NK-92 treated with Interleukin-12 subunit alpha and Interleukin-12 subunit beta, amount 100 ng/mL, for 24 hours (cell line): Measurements from ENCODE around the gene ALOXE3.

Experiments
- DNase-seq: peaks from one replicate; lab custom pipeline; 2025; lab: John Stamatoyannopoulos, UW

Gene ALOXE3

DNA sequence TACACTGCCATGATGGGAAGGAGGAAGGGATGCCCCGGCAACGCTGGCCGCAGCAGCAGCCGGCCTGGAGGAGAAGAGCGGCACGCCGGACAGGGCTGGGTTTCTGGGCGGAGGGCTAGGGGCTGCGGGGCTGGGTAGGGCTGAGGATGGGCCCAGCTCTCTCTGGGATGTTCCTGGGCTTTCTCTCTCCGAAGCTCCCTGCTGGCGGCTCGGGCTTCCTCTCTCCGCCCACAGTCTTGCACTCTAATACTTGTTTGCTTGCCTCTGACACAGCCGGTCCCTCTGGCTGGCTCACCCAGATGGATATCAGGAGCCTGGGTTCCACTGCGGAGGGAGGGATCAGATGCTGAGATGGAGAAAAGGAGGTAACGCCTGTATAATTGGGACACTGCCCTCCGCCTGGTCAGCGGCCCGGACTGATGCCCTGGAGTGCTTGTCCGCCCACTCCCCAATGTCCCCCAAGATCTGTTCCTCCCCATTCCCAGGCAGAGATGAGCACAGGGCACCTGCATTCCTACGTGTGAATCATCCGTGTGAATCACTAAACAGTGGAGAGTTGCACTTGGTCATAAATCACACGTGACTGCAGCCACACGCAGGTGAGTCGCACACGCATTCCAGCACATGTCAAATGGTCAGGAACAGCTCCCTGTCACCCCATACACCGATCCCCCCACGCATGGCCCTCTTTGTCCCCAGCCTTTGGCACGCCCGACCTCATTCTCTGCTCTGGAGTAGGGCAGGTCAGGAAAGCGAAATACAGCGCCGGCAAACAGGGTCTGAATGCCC is at the start of gene ALOXE3:
Gene ALOXE3 (minus strand): TSS at position 535 of the 789 bp plus-strand sequence. CDS start 524 bp downstream, at position 11.
- DNase-seq: no peak

DNA sequence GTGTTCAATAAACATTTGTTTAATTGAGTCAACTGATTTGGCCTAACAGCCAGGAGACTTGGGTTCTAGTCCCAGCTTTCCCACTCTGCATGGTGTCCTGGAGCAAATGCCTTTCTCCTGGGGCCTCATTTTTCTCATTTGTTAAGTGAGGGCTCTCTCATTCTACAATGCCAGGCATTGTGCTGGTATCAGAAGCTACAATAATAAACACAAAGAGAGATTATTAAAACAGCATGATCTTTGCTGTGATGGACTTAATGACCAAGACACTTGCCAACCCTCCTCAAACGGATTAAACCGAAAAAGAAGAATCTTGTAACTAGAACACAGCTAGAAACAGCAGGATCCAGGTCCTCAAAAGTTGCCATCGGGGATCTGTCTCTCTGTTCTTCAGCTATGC is 49.2 kb upstream of the ALOXE3 start:
- DNase-seq: no peak

DNA sequence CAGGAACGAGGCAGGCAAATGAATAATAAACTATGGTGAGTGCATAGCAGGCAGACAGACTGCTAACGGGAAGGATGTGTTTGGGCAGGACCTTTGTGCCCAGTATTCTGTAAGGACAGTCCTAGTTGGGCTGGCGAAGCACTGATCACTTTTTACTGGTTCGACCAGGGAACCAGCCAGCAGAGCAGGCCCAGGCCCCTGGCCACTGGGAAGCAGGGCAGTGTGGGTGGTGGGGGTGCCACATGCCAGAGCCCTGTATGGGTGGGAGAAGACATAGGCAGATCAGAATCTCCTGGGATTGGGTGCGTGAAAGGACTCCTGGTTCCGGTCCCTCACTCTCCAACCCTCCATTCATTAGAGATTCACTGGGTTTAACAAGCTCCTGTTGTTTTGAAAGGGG is 48.4 kb upstream of the ALOXE3 start:
- DNase-seq: no peak

GRCh38 chr17:8164815-8165131 is 46.5 kb upstream of the ALOXE3 start:
- no peak for DNase-seq

DNA sequence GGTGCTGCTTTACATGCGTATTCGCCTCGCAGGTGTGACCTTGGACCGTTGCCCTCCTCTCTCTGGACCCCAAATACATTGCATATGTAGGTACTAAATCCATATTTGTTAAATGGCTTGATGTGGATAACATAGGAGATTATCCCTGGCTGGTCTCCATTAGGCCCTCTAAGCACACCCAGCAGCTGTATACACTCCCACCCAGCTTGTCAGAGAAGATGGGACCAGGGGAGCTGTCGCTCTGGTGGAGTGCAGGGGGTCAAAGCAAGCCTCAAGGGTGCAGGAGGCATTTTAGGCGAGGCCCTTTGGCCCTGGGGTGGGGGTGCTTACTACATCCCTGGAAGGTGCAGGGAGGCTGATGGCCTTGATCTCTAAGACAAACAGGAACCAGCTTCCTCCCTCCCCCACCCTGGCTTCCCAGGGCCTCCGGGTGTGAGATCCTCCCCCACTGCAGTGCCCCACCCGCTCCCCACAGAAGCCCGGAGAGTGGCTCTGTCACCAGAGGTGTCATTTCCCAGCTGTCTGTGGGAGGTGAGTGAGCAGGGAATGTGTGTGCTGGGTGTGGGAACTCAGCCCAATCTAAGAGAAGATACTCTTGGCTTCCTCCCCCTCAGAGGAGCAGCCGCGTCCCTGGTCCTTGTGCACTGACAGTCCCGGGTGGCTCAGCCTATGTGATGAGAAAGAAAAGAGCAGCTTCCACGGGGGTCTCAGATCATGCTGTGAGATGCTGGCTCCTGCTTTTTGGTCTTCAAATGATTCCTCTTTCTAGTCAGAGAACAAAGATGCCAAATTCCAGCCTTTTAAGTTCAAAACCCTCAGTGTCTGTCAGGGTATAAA is 45.9 kb upstream of the ALOXE3 start:
- no peak for DNase-seq

DNA sequence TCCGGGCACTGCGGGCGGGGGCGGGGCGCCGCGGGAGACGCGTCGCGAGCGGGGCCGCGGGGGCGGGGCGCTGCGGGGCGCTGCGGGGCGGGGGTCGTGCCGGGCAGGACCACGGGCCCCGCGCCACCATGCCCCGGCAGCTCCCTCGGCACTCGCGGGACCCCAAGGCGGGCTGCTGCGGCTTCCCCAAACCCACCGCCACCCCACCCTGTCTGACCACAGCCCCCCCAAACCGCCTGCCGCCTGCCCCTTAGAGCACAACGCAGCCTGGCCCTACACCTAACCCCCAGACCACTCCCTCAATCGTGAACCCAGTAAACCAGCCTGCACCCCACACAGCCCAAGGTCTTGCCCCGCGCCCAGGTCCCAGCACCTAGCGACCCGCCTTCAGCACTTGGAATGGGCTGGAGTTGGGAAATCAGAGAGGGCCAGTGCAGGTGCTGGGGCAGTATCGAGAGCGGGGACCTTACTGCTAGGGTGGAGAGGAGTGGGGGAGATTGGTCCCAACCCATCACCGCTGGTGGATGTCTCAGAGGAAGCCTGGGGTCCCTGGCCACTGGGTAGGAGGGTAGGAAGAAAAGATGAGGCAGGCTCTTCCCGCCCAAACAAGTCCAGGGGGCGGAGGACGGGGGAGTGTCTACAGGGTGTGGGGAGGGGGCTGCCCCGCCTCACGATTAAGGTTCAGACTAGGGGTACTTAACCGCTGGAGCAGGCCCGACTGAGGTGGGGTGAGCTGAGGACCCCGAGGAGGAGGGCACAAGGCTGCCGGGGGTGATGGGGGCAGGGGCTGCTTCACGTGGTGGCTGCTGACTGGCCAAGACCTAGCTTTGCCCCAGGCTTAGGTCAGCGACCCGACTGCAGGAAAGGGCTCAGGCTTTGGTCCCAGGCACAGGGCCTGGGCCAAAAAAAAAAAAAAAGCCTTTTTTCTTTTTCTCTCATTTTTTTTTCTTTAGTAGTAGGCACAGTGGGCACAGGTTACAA is 45.0 kb upstream of the ALOXE3 start:
- DNase-seq: no peak

- DNase-seq: peak; percentile 48
Measured at GRCh38 chr17:8162233-8162996, 44.1 kb upstream of the ALOXE3 start, which contains the start of gene VAMP2. Gene VAMP2 (minus strand): TSS chr17:8162948. CDS start chr17:8162879, 69 bp downstream.

DNA sequence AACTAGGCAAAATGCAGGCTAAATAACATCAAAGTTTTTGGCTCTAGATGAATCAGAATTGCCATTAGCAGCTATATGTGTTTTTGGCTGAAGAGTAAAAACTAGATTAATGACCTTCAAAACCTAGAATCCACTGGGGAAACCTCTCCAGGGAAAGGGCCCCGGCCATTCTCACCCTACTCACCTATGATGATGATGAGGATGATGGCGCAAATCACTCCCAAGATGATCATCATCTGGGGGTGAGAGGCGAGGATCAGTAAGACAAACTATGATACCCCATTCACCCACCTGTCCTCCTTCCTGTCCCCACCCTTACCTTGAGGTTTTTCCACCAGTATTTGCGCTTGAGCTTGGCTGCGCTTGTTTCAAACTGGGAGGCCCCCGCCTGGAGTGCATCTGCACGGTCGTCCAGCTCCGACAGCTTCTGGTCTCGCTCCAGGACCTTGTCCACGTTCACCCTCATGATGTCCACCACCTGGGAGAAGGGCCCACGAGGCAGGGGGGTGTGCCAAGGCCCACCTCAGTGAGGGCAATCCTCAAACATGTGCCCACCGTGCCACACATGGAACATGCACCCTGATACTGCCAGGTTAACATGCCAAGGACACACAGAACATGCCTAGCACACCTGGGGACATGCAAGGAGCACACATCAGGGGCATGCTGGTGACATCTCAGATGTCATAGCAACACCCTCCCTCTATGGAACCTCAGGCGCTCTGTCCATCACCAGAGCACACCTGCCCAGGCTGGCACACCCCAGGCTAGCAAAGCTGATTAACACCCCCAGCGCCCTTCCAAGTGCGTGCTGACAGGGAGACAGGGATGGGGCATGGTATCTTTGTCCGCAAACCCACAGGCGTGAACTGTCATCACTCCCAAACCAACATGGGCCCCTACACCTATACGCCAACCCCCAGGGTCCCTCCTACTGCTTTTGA is 43.2 kb upstream of the ALOXE3 start:
- no peak for DNase-seq

- DNase-seq: no peak
Measured at GRCh38 chr17:8160741-8161221, 42.5 kb upstream of the ALOXE3 start.

DNA sequence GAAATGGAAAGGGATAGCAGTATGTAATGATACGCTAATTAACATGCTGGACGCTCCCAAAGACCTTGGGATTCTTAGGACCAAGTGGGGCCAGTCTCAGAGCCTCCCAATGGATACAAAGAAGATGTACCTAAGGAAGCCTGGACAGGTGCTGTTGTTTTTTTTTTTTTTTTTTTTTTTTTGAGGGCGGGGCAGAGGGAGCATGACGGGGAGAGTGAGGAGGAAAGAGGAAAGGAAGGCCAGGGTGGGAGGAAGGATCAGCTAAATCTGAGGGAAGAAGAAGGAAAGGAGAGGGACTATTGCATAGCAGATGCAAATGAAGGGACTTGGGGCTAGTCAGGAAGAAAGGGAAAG is 41.9 kb upstream of the ALOXE3 start:
- DNase-seq: no peak

- DNase-seq: no peak
Measured at GRCh38 chr17:8159459-8160223, 41.3 kb upstream of the ALOXE3 start.

- DNase-seq: no peak
Measured at GRCh38 chr17:8159032-8159400, 40.7 kb upstream of the ALOXE3 start.

- peak; percentile 65 for DNase-seq
Measured at GRCh38 chr17:8158267-8159031, 40.1 kb upstream of the ALOXE3 start.

DNA sequence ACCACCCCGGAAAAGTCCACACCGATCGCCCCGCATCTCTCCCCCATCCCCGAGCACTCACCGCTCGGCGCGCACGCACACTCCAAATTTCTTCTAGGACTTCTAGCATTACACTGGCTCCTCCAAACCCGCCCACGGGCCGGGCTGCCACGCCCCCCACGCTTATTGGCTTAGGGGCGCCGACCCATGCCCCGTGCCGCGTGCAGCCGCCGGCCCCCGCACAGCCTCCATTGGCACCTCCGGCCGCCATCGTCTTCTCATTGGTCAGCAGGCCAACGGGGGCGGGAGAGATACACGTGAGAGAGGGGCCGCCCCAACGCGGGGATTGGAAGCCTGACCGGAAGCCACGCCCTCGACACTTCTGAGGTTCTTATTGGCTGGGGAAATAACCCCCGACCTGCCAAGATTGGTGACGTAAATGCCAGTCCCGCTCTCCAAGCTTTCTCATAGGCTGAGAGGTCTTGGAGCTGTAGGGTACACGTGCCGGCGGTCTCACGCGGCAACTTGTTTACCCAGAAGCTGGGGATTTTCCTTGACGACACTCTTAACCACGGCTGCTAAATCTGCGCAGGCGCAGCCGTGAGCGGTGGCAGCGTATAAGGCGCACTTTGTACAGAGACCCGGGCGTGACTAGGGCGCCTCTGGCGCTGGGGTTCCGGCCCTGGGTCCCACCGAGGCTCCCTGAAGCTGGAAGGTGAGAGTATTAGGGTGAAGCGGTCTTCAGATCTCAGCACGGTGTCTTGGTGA is 38.1 kb upstream of the ALOXE3 start:
- peak; percentile 95 for DNase-seq

DNA sequence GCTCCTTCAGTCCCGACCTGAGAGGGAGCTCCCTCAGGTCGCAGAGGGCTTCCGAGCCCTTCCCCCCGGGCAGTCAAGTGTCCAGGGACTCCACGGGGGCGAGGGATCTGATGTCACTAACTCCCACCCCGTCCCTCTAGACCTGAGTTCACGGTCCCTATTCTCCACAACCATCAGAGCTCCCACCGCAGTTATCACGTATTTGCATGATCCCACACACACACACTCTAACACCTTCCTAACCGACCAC is 37.6 kb upstream of the ALOXE3 start:
- no peak for DNase-seq

DNA sequence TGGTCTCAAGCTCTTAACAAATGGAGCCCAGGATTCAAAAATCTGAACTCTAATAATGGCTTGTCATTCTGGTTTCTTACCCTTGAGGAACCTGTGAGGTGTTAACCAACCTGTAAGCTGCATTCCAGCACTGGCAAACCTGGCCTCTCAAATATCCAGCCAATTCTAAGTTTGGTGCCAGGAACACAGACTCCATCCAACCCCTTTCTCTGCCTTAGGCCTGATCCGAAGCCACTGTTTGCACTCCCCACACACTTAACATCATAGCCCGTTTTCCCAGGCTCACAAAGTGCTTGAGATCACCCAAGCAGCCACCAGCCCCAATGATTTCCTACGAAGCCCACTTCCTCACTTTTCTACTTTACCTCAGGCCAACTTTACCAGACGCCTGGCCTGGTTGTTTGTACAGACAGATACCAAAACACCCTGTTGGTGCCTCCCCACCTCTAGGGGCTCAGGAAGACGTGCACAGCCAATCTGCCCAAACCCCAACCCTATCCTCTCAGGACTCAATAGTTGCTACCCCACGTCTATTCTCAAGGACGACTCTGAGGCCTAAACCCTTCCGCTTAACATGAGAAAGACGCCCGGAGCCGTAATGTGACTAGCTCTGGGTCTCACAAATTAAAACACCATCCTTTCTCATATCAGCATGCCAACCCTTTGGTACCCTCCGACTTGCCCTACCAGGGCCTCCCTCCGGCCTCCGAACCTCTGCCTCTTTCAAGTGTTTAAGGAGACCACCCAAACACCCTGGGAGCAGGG is 37.1 kb upstream of the ALOXE3 start:
- DNase-seq: no peak

DNA sequence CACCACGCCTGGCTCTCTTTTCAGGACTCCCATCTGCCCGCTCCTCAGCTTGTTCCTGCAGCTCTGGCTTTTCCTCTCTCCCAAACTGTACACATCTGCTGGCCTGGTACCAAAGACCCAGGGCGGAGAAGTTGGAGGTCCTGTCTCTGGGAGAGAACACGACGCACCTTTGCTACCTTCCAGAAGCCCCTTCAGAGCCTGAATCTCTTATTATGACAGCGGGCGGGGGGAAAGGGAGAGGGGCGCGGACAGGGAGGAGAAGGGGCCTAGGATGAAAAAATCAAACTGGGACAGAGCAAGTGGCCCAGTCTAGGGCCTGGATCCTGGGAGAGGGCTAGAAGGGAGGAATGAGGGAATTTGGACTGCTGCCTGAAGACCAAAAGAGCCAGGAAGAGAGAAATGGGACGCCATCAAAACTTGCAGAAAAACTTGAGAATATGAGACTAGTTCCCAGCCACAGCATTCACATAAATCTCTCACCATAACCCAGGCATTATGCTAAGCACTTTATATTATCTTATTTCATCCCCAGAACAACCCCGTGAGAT is 36.4 kb upstream of the ALOXE3 start:
- no peak for DNase-seq
